ENCODE results near the gene USP46.

- TF ChIP-seq EZH2 (IDR thresholded peaks at IDR 0.05; ENCODE audit: borderline replicate concordance, low read length) (no peak), CTCF (conservative IDR thresholded peaks at IDR 0.05 in 1 of 2, IDR thresholded peaks at IDR 0.05 in 1 of 2; ENCODE audit: extremely low read depth in 1 of 2, insufficient read depth in 1 of 2, low read depth in 1 of 2, low read length in 2 of 2) (peak in 1 of 2 donors; percentile 13)
Measured at GRCh38 chr4:52612341-52612740, 46.8 kb downstream of the USP46 start.
